Bronchial epithelial cell (primary cell): Measurements from ENCODE around the gene LSM3. TPM values are rescaled to one million over a fixed set of nuclear protein-coding genes. Genes with fewer than 3 reads are reported as not detected.

Source experiments
- DNase-seq: peaks from one replicate; pipeline ENCODE4 v3.0.0-alpha.2; 2010; ENCODE audit warnings: low read depth
- FAIRE-seq: peaks from 2 replicates; lab custom pipeline; 2011; peaks lifted over from hg19 to GRCh38; lab: Jason Lieb, UNC
- H3K27me3 ChIP-seq: 2 replicates; pipeline ENCODE4 v1.5.1; 2011; ENCODE audit warnings: low read length; ENCODE audit not compliant: control insufficient read depth, insufficient read depth
- H3K36me3 ChIP-seq: 2 replicates; pipeline ENCODE4 v1.5.1; 2011; ENCODE audit warnings: low read length; ENCODE audit not compliant: control insufficient read depth, insufficient read depth
- H3K4me3 ChIP-seq: 2 replicates; pipeline ENCODE4 v1.5.1; 2011; ENCODE audit warnings: mild to moderate bottlenecking, low read depth, low read length, control low read depth
- total RNA-seq: library from RNA; depleted of rRNA; stranded (reverse); fragments of >200 nt; gene quantifications from 2 replicates; pipeline ENCODE4 v1.2.1, GENCODE V29; 2014
- TF ChIP-seq, protein P1 (sequence below): IDR thresholded peaks from 2 replicates; pipeline ENCODE4 v1.5.1; 2011; ENCODE audit warnings: mild to moderate bottlenecking, moderate library complexity, low read length, control low read depth, inconsistent platforms; ENCODE audit not compliant: insufficient read depth, severe bottlenecking

LSM3 gene
- total RNA-seq, 1 donor from 2014 or later, result 6.6 TPM

DNA sequence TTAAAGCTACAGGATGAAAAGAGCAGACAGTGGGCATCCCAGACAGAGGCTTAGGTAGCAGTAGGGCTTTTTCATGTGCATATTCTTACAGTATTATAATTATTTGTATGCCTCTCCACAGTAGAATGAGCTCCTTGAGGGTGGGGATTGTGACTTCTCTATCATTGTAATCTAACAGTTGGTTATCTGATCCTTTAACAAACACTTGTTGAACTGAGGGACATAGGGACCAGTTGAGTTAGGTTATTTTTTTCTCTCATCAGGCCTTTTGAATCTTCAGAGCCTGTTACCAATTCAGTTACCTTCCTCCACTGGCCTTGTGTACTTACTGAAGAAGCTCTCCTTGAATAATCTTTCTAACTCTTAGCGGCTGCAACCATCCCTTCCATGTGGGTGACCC lies 1.2 kb downstream of the LSM3 start:
- H3K4me3 ChIP-seq, result no peak overlapping the region
- H3K27me3 ChIP-seq, result no peaks in the 10 kb centered on the region
- TF ChIP-seq, protein P1, sequence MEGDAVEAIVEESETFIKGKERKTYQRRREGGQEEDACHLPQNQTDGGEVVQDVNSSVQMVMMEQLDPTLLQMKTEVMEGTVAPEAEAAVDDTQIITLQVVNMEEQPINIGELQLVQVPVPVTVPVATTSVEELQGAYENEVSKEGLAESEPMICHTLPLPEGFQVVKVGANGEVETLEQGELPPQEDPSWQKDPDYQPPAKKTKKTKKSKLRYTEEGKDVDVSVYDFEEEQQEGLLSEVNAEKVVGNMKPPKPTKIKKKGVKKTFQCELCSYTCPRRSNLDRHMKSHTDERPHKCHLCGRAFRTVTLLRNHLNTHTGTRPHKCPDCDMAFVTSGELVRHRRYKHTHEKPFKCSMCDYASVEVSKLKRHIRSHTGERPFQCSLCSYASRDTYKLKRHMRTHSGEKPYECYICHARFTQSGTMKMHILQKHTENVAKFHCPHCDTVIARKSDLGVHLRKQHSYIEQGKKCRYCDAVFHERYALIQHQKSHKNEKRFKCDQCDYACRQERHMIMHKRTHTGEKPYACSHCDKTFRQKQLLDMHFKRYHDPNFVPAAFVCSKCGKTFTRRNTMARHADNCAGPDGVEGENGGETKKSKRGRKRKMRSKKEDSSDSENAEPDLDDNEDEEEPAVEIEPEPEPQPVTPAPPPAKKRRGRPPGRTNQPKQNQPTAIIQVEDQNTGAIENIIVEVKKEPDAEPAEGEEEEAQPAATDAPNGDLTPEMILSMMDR, result no peak
- no peak for FAIRE-seq
- H3K36me3 ChIP-seq, result peaks cover 2% of the 10 kb centered on the region
- DNase-seq, result no peak

DNA sequence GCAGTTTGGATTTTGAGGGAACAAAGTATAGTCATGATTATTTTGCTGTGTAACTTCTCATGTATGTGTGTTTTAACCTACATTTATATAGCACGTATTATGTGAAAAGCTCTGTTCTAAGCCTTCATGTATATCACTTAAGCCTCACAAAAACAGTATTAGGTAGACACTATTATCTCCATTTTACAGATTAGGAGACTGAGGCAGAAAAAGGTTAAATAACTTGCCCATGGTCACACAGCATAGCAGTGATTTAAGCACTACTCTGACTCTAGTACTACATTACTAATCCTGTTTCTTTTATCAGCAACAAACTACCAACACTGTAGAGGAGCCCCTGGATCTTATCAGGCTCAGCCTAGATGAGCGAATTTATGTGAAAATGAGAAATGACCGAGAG lies 2.6 kb downstream of the LSM3 start:
- TF ChIP-seq, protein P1, result no peak
- no peak for FAIRE-seq

DNA sequence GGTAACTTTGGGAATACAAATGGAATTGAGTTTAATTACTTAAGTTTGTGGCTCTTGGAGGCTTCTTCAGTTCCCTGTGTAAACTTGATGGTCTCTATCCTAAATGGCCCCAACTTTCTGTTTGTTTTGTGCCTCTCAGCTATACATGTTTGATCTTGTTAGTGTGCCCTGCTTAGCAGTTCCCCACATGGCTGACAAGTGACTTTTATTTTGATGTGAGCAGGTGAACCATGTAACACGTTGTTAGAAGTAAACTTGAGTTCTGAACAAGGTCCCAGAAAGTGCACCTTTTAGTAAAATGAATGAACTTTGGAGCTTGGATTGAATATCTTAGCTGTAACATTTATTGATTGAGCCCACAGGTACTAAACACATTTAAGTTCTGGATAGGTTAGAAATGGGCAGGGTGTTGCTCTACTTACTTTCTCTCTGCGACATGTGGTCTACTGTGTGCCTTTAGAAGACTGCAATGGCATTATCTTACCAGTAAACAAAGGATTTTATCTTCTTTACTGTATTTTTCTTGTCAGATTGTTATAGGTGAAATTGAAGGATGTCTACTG lies 4.5 kb downstream of the LSM3 start:
- FAIRE-seq (no peak), DNase-seq (peak; percentile 47)
- H3K27me3 ChIP-seq, result no peaks in the 10 kb centered on the region
- peaks cover 4% of the 10 kb centered on the region for H3K36me3 ChIP-seq
- H3K4me3 ChIP-seq, result no peak overlapping the region
- TF ChIP-seq, protein P1, result no peak

More for the DNA sequence above, 2.6 kb downstream of the LSM3 start:
- Histone ChIP-seq H3K36me3 (peaks cover 2% of the 10 kb centered on the region), H3K4me3 (no peak overlapping the region), H3K27me3 (no peaks in the 10 kb centered on the region)
- DNase-seq, result no peak

DNA sequence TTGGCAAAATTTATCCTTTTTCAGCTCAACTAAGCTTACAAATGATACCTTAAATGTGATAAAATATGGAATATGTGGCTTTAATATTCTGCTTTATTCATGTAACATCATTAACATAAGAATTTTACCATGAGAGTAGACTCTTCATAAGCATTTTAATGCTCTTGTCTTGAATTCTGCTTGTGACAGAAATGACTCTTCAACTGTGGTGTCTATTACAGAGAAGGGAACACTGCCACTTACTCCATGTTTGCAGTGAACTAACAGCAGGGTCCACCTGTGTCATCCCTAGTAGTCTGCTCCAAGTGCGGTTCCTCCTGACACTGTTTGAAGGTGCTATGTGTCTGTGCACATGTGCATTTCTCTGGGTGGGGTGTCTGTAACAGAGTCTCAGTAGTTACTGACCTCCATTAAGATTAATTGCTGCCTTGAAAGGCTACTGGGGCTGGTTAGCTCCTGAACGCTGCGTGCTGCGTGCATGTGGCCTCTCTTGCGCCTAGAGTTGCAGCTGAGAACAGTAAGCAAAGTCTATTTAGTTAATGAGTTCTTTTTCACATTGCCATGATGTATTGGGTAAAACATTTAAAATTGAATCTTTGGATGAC lies 8.3 kb downstream of the LSM3 start:
- FAIRE-seq (no peak), DNase-seq (no peak)
- no peak overlapping the region for H3K4me3 ChIP-seq
- no peaks in the 10 kb centered on the region for H3K27me3 ChIP-seq
- TF ChIP-seq, protein P1, result no peak
- peaks cover 4% of the 10 kb centered on the region for H3K36me3 ChIP-seq

DNA sequence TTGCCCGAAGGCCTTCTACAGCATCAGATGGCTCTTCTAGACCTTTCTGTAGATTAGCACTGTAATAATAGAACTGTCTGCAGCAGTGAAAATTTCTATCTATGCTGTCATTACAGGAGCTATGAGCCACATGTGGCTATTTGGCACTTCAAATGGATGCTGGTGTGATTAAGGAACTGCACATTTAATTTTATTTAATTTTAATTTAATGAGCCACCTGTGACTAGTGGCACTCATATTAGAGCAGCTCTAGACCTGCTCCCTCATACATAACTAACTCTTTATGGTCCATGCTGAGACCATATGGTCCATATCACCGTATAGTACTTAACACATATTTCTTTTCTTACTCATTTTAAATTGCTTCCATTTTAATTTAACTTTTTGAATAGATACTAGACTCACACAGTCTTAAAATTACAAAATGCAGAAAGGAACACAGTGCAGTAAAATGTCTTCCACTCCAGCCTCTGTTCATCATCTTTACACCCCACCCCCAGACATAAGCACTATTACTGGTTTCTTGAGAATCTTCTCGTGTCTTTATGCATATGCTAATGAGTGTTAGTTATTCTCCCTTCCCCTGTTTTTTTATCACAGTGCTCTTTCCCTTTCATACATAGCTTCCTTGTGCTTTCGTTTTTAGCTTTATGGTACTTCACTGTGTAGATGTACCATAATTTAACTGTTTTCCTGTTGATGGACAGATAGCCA lies 9.6 kb downstream of the LSM3 start:
- Histone ChIP-seq H3K27me3 (no peaks in the 10 kb centered on the region), H3K36me3 (peaks cover 4% of the 10 kb centered on the region), H3K4me3 (no peak overlapping the region)
- TF ChIP-seq, protein P1, result no peak
- FAIRE-seq, result no peak
- DNase-seq, result no peak
